Measurements from ENCODE around the gene ZNF215.

DNA sequence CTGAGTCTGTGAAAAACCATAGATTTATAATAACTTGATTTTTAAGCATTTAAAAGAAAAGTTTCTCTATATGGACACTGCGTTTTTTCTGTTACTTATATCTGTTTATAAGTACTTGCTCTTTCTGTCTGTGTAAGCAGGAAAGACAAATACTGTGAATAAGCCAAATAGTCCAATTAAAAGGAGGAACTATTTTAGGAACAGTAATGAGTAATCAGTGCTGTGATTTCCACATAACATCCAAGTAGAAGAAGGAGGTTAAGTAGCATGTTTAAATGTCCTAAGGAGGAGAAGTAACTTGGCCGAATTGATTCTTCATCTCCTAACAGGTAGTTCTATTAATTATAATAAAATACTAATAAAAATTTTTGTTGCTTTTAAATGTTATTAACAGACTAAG is 53.1 kb downstream of the ZNF215 start:
- TF ChIP-seq, protein P1, sequence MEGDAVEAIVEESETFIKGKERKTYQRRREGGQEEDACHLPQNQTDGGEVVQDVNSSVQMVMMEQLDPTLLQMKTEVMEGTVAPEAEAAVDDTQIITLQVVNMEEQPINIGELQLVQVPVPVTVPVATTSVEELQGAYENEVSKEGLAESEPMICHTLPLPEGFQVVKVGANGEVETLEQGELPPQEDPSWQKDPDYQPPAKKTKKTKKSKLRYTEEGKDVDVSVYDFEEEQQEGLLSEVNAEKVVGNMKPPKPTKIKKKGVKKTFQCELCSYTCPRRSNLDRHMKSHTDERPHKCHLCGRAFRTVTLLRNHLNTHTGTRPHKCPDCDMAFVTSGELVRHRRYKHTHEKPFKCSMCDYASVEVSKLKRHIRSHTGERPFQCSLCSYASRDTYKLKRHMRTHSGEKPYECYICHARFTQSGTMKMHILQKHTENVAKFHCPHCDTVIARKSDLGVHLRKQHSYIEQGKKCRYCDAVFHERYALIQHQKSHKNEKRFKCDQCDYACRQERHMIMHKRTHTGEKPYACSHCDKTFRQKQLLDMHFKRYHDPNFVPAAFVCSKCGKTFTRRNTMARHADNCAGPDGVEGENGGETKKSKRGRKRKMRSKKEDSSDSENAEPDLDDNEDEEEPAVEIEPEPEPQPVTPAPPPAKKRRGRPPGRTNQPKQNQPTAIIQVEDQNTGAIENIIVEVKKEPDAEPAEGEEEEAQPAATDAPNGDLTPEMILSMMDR (CRISPR knock-in tag; IDR thresholded peaks at IDR 0.05), result no peak
- no peak for TF ChIP-seq HOXA7 (CRISPR knock-in tag; IDR thresholded peaks at IDR 0.05)
- TF ChIP-seq, protein P2, sequence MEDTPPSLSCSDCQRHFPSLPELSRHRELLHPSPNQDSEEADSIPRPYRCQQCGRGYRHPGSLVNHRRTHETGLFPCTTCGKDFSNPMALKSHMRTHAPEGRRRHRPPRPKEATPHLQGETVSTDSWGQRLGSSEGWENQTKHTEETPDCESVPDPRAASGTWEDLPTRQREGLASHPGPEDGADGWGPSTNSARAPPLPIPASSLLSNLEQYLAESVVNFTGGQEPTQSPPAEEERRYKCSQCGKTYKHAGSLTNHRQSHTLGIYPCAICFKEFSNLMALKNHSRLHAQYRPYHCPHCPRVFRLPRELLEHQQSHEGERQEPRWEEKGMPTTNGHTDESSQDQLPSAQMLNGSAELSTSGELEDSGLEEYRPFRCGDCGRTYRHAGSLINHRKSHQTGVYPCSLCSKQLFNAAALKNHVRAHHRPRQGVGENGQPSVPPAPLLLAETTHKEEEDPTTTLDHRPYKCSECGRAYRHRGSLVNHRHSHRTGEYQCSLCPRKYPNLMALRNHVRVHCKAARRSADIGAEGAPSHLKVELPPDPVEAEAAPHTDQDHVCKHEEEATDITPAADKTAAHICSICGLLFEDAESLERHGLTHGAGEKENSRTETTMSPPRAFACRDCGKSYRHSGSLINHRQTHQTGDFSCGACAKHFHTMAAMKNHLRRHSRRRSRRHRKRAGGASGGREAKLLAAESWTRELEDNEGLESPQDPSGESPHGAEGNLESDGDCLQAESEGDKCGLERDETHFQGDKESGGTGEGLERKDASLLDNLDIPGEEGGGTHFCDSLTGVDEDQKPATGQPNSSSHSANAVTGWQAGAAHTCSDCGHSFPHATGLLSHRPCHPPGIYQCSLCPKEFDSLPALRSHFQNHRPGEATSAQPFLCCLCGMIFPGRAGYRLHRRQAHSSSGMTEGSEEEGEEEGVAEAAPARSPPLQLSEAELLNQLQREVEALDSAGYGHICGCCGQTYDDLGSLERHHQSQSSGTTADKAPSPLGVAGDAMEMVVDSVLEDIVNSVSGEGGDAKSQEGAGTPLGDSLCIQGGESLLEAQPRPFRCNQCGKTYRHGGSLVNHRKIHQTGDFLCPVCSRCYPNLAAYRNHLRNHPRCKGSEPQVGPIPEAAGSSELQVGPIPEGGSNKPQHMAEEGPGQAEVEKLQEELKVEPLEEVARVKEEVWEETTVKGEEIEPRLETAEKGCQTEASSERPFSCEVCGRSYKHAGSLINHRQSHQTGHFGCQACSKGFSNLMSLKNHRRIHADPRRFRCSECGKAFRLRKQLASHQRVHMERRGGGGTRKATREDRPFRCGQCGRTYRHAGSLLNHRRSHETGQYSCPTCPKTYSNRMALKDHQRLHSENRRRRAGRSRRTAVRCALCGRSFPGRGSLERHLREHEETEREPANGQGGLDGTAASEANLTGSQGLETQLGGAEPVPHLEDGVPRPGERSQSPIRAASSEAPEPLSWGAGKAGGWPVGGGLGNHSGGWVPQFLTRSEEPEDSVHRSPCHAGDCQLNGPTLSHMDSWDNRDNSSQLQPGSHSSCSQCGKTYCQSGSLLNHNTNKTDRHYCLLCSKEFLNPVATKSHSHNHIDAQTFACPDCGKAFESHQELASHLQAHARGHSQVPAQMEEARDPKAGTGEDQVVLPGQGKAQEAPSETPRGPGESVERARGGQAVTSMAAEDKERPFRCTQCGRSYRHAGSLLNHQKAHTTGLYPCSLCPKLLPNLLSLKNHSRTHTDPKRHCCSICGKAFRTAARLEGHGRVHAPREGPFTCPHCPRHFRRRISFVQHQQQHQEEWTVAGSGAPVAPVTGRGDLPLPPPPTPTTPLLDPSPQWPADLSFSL (CRISPR knock-in tag; IDR thresholded peaks at IDR 0.05), result no peak
- TF ChIP-seq FOXK2 (IDR thresholded peaks at IDR 0.05), result no peak
- no peak for TF ChIP-seq MAX (IDR thresholded peaks at IDR 0.05)

All from HepG2 (cell line).